ENCODE results near the gene MED17.
"Not testable (repeated sequence)": the region's sequence is repeated elsewhere in the genome, so short reads cannot be mapped to it uniquely, and the experiment has no call there.

MED17 gene, protein sequence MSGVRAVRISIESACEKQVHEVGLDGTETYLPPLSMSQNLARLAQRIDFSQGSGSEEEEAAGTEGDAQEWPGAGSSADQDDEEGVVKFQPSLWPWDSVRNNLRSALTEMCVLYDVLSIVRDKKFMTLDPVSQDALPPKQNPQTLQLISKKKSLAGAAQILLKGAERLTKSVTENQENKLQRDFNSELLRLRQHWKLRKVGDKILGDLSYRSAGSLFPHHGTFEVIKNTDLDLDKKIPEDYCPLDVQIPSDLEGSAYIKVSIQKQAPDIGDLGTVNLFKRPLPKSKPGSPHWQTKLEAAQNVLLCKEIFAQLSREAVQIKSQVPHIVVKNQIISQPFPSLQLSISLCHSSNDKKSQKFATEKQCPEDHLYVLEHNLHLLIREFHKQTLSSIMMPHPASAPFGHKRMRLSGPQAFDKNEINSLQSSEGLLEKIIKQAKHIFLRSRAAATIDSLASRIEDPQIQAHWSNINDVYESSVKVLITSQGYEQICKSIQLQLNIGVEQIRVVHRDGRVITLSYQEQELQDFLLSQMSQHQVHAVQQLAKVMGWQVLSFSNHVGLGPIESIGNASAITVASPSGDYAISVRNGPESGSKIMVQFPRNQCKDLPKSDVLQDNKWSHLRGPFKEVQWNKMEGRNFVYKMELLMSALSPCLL

DNA sequence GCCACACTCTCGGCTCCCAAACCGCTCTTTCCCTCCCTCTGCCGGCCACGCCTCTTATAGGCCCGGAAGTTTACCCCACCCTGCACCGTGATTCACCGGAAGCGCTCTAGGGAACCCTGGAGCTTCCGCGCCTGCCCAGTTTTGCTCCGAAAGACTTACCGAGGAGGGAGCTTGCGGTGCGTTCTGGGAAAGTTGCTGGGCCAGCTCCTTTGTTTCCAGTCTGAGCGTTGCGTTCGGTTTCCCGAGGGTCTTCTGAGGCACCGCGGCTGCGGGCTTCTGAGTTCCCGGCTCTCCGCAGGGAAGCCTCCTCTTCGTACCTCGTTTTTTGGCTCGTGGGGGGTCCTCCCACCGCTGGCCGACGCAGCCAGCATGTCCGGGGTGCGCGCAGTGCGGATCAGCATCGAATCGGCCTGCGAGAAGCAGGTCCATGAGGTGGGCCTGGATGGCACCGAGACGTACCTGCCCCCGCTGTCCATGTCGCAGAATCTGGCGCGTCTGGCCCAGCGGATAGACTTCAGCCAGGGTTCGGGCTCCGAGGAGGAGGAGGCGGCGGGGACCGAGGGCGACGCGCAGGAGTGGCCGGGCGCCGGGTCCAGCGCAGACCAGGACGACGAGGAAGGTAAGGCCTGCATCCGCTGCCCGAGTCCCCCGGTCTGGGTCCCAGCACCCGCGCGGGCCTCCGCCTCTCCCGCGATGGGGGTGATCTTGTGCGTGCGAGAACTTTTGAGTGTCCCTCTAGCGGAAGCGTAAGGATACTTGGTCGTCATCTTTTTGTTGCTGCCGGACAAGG, at the start of gene MED17:
TSS of gene MED17 (plus strand) at position 138 of the 790 bp plus-strand sequence. CDS start at position 370, 232 bp downstream.
- DNase-seq, result peak; percentile 88 to 98 (median 95)
- intact Hi-C loops (cut with DNase I), result loop anchor here (2.0 kb wide), 1 partner anchor 42 kb away; no protein-coding TSS in a partner anchor

DNA sequence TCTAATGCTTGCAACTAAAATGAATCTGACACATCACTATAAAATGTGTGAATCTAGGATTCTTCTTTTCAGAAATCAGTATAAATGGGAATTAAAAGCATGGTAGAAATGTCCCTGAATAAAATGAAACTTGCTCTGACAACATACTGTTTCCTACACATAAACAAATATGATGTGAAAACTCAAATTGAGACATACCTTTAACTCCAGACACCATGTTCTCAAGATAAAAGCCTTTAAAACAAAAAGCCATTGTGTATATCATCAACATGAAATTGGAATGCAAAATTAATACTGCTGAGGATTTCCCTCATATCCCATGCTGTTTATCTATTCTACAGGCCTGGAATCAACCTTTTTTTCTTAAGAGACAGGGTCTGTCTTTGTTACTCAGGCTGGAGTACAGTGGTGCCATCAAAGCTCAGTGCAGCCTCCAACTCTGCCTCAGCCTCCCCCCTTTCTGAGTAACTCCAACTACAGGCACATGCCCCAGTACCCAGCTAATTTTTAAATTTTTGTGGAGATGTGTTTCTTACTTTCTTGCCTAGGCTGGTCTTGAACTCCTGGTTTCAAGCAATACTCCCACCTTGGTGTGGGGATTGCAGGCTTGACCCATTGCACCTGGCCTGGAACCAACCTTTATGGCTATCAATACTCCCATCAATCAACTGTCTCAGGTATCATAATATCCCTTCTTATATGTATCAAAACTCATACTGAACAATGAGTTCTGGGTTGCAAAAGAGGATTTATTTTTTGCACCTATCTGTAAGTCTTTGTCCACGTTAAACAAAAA, 49.5 kb upstream of the MED17 start:
- intact Hi-C loops (cut with DNase I), result no loop called here
- no peak for DNase-seq

DNA sequence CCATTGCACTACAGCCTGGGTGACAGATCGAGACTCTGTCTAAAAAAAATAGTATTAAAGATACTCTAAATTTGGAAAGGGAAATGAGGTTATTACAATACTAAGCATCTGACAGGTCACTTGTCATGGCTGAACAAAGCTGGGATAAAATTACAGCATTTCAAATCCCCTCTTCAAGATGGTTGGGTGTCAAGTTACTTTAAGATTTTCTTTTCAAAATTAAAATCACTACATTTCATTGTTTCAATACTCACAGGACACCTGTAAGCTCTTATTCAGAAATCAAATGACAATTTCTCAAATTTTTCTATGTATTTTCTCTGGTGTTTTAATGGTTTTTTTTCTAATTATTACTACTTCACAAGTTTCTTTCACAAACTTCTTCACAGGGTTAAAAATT, 48.5 kb upstream of the MED17 start:
- DNase-seq, result no peak
- intact Hi-C loops (cut with DNase I), result no loop called here

DNA sequence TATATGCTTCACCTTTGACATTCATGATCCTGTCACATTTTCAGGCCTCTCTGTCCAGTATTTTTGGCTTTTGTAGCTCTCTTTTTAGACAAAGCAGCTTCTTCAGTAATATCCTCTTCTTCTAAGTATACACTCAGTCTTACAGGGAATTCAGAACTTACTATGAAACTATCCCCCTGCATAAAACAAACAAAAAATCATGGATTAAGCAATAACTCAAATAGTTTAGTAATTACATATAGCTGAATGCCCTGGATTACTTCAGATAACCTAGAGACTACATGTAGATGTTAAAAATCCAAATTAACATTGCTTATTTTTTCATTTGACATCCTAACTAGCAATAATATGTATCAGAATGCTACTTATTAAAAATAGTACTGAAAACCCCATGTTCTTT, 48.0 kb upstream of the MED17 start:
- DNase-seq, result no peak
- intact Hi-C loops (cut with DNase I), result no loop called here

DNA sequence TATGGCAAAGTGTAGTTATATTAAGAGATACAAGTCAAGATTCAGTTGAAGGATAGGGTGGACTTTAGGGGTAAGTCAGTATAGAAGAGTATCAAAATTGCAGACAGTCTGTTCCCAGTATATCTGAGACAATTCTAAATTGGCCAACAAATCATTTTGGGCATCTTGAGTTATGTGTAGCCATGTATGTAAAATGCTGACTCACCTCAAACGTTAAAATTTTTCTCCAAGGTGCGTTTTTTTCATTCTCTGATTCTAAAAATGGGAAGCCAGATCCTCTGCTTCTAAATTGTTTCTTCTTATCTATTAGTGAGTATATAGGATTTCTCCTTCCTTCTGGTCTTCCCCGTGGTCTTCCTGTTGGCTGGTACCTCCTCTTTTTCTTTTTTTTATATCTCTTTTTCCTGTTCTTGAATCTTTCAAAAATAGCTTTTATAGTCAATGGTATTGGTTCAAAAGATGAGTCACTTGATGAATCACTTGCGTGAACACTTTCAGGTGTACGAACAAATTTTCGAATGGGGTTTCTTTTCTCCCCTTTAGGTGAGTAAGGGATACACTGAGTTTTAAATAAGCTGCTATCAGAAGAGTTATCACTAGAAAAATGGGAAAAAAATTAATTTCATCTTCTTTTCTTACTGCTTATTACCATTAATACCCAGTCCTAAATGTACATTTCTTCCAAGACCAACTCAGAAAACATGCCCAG, 46.0 kb upstream of the MED17 start:
- intact Hi-C loops (cut with DNase I), result no loop called here

DNA sequence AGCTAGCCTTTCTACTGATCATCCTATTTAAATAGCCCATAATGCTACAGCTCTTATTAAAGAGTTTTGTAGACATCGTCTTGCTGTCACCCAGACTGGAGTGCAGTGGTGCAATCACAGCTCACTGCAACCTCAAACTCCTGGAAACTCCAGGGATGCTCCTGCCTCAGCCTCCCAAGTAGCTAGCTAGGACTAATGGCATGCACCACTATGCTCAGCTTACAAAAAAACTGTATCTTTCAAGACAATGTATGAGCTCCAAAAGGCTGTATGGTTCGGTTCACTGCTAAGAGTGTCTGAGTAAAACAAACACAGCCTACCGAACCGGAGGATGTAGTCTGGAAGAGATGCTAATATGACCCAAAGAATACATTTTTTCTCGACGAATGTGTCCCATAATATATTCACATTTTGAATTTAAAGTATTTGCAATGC, 45.4 kb upstream of the MED17 start:
- intact Hi-C loops (cut with DNase I), result no loop called here
- DNase-seq, result no peak

More for the DNA sequence above, 46.0 kb upstream of the MED17 start:
- DNase-seq, result no peak

DNA sequence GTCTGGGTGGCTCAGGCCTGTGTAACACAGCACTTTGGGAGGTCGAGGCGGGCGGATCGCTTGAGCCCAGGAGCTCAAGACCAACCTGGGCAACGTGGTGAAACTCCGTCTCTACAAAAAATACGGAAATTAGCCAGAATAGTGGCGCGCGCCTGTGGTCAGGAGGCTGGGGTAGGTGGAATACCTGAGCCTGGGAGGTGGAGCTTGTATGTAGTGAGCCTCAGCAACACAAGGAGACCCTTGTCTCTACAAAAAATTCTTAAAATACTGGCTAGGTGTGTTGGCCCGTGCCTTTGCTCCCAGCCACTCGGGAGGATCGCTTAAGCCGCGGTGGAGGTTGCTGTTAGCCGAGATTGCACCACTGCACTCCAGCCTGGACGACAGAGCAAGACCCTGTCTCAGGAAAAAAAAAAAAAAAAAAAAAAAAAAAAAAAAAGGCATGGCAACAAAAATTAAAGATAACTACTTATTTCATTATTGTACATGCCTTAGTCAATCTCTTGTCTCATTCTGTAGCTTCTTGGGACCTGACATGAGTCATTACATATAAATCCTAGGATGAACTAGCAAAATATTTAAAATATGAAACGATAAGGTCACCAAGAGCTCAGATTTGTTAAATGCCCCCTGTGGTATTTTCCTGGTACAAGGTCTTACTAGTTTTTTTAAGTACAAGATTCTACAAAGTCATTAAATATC, 43.9 kb upstream of the MED17 start:
- intact Hi-C loops (cut with DNase I), result loop anchor here (5.0 kb wide), 1 partner anchor 78 kb away; the partner anchor contains the start of gene CEP295
- no peak for DNase-seq

DNA sequence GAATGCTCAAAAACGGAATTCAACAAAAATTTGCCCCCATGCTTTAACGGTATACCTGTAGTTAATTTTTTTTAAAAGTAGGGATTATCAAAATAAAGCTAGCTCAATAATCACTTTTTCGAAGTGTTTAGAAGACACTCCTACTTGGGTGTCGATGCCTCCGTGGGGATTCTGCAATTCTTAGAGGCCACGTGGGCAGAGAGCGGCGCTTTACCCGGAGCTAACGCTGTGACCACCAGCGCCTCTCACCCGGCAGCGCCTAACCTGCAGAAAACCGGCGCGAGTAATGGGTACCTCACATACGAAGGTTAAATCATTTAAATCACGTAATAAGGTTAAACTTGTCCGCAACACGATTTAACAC, 43.4 kb upstream of the MED17 start:
- intact Hi-C loops (cut with DNase I), result loop anchor here (5.0 kb wide), 1 partner anchor 78 kb away; the partner anchor contains the start of gene CEP295
- DNase-seq, result peak; percentile 29 to 82 (median 63)

DNA sequence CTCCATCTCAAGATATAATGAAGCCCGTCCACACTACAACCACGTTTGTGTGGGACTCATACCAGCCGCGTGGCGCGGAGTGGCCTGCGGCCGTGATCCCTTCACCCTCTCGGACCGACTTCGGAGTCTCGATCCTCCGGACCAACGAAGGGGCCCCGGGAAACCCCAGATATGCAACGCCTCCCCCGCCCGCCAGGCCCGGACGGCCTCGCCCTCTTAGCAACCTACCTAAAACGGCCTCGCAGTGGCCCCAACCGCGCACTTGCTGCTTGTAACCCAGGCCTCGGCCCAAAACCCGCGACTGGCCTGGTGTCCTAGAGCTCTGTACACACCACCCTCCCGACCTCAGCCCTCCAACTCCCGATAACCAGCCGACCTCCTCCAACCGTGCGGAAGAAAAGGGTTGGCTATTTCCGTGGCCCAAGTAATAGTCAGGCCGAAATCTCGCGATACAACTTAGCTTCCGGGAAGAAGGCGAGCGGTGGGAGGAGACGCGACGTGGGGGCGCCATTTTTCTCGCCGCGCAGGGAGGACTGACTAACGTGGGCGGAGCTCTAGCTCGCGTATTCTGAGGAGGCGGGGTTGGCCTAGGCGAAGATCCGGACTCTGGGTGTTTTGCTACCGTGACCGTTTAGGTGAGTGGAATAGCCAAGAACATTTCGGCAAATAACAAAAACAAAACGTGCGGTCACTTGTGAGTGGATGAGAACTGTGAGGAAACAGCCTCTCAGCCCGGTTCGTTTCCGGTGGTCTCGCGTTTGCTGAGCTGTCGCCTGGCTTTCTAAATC, 42.8 kb upstream of the MED17 start, which contains the start of the genes C11orf54 and TAF1D:
TSS of gene C11orf54 (plus strand) at position 579 of the 788 bp plus-strand sequence. CDS start 5,722 bp downstream, outside the sequence.
TSS of gene TAF1D (minus strand) at position 402 of the 788 bp plus-strand sequence. CDS start 2,191 bp downstream, outside the sequence.
- DNase-seq, result peak; percentile 91 to 99 (median 96)
- intact Hi-C loops (cut with DNase I), result loop anchor here (5.0 kb wide), 1 partner anchor 79 kb away; the partner anchor contains the start of gene CEP295

DNA sequence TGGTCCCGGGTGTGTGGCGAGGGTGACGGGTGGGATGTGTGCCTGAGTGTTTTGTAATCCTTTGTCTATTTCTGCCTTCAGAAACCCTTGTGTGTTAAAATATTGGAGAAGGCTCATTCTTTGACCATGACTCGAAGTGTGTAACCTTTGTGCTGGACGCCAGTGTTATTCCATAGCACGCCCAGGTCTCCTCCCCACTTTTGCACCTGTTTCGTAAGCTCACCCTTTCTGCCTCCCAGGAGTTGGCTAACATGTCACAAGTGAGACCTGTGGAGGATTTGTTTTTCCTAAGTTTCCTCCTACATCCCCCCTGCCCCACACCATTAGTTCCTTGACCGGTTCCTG, 42.2 kb upstream of the MED17 start:
- peak in 4 of 42 donors; percentile 15 to 29 (median 20) for DNase-seq
- intact Hi-C loops (cut with DNase I), result loop anchor here (2.0 to 5.0 kb wide), 2 partner anchors 43 to 80 kb away; partner anchors contain the start of genes CEP295 and MED17

DNA sequence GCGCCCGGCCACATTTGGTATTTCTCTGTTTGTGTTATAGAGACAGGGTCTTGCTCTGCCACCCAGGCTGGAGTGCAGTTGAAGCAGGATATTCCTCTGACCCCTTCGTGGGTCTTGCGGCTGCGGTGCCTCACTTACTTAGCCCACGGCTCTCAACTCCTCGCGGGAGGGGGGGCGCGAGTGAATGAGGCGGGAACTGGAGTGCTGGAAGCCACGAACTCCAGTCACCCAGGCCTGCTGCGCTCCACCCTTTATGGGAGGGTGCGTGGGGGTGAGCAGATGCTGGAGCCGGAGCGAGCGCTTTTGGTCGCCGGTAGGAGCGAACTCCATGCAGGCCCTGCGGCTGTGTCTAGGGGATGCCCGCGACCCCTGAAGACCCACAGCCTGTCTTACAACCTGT, 40.8 kb upstream of the MED17 start:
- intact Hi-C loops (cut with DNase I), result loop anchor here (2.0 to 5.0 kb wide), 2 partner anchors 42 to 81 kb away; partner anchors contain the start of genes CEP295 and MED17
- DNase-seq, result no peak

DNA sequence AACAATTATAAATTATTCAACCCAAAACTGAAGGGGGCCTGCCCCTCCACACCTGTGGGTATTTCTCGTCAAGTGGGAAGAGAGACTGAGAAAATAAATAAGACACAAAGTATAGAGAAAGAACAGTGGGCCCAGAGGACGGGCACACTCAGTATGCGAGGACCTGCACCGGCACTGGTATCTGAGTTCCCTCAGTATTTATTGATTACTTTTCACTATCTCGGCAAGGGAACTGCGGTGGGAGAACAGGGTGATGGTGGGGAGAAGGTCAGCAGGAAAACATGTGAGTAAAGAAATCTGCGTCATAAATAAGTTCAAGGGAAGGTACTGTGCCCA, 39.4 kb upstream of the MED17 start:
- intact Hi-C loops (cut with DNase I), result loop anchor here (5.0 kb wide), 1 partner anchor 82 kb away; the partner anchor contains the start of gene CEP295
- DNase-seq, result peak in 1 of 42 donors; percentile 32

DNA sequence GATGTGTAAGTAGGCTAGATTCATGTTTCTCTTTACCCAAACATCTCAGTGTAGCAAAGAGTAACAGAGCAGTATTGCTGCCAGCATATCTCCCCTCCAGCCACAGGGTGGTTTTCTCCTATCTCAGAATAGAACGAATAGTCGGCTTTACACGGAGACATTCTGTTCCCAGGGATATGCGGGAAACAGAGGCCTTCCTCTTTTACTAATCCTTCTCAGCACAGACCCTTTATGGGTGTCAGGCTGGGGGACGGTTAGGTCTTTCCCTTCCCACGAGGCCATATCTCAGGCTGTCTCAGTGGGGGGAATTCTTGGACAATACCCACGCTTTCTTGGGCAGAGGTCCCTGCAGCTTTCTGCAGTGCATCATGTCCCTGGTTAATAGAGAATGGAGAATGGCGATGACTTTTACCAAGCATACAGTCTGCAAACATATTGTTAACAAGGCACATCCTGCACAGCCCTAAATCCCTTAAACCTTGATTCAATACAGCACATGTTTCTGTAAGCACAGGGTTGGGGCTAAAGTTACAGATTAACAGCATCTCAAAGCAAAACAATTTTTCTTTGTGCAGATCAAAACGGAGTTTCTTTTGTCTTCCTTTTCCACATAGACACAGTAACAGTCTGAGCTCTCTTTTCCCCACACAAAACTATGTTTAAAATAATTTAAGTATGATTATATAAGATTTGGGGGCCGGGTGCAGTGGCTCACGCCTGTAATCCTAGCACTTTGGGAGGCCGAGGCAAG, 38.9 kb upstream of the MED17 start:
- peak in 18 of 42 donors; percentile 4 to 59 (median 26) for DNase-seq
- intact Hi-C loops (cut with DNase I), result not testable (repeated sequence)

DNA sequence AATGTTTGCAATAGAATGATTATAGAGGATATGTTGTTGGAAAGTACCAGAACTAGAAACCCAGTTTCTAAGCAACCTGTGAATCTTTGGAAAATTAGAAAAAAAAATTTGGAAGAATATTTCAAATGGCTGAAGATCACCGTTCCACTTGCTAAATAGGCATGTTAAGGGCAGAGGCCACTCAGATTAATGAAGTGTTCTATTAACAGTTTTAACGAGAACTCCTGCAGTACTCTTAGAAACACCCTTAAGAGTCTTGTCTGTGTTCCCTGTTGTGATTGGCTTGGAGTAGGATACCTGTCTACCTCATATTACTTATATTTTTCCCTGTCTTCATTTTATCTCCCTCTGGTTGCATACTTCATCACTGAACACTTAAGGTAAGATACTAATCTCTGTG, 38.0 kb upstream of the MED17 start:
- intact Hi-C loops (cut with DNase I), result no loop called here
- DNase-seq, result no peak

DNA sequence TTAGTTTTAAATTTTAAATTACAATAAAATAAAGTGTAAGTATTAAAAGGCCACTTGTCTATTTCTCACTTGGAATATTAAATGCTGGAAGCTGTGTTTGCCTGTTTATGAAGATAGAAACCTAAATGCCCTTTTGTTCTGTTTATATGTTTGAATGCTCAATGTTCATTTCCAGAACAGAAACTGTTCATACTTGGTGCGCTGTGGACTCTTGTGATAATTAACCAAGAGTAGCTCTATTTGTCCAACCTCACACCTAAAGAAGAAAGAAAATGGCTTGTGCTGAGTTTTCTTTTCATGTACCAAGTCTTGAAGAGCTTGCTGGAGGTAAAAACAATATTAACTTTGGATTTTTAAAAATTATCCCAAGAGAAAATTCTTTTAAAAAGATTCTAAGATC, 37.0 kb upstream of the MED17 start:
- intact Hi-C loops (cut with DNase I), result no loop called here
- no peak for DNase-seq

DNA sequence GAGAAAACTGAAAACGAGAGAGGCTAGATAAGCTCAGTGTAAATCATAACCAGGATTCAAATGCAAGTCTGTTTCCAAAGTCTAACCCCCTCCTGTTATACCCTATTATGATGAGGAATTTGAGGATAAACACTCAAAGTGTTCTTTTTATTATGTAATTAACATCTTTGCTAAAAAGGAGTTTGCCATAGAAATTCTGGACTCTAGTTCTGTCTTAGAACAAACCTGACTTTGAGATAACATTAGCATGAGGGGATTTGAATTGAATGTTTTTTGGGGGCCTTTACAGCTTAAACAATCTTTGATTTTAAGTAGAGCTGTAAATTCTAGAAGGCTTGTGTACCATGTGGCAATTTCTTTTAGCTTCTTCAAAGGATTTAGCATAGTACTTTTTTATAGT, 33.1 kb upstream of the MED17 start:
- intact Hi-C loops (cut with DNase I), result no loop called here
- no peak for DNase-seq
